Stomach (tissue), 9 donors: Measurements from ENCODE around the gene ECM1. TPM values are rescaled to one million over a fixed set of nuclear protein-coding genes. Genes with fewer than 3 reads are reported as not detected.

Experiments used
- DNase-seq, 2 donors: peaks; one replicate each; pipeline versions ENCODE4 v3.0.0 to v3.0.0-alpha.2; 2013 to 2019
- H3K27ac ChIP-seq, 5 donors: fragments of 200-600 bp in 4 of 5; sonication (generic) in 4 of 5; one replicate each; pipeline ENCODE4 v1.5.1; 2013 to 2019; ENCODE audit warnings: mild to moderate bottlenecking in 1 of 5, moderate library complexity in 1 of 5
- H3K27me3 ChIP-seq, 3 donors: fragments of 200-600 bp; sonication (generic); one replicate each; pipeline ENCODE4 v1.5.1; 2017 to 2019; ENCODE audit warnings: mixed run types in 1 of 3
- H3K36me3 ChIP-seq, 4 donors: fragments of 200-600 bp; sonication (generic); 1 replicate in 3 of 4; 2 replicates in 1 of 4; pipeline ENCODE4 v1.5.1; 2016 to 2019
- H3K4me1 ChIP-seq, 4 donors: fragments of 200-600 bp; sonication (generic); one replicate each; pipeline ENCODE4 v1.5.1; 2016 to 2019
- H3K4me3 ChIP-seq, 4 donors: fragments of 200-600 bp; sonication (generic) in 3 of 4; one replicate each; pipeline ENCODE4 v1.5.1; 2016 to 2019; ENCODE audit warnings: mild to moderate bottlenecking in 1 of 4
- H3K9me3 ChIP-seq, 4 donors: fragments of 200-600 bp; sonication (generic); one replicate each; pipeline ENCODE4 v1.5.1; 2016 to 2019
- CTCF ChIP-seq, 7 experiments: fragments of 450-650 bp in 4 of 7; fragments of 200-600 bp in 3 of 7; sonication (generic) in 3 of 7; IDR thresholded peaks; one replicate each; pipeline ENCODE4 v1.5.1; 2016 to 2019; ENCODE audit warnings: antibody characterized with exemption in 7 of 7, control low read depth in 2 of 7, mild to moderate bottlenecking in 1 of 7
- EP300 ChIP-seq: sonication (generic); formaldehyde crosslinking; IDR thresholded peaks from one replicate; pipeline ENCODE4 v1.6.1; 2017; ENCODE audit warnings: antibody characterized with exemption
- POLR2A ChIP-seq, 4 donors: fragments of 450-650 bp; IDR thresholded peaks; one replicate each; pipeline ENCODE4 v1.6.1; 2016; ENCODE audit warnings: antibody characterized with exemption in 4 of 4, control low read depth in 2 of 4, mild to moderate bottlenecking in 1 of 4, moderate library complexity in 1 of 4
- POLR2AphosphoS5 ChIP-seq, 3 donors: sonication (generic); formaldehyde crosslinking; IDR thresholded peaks; one replicate each; pipeline ENCODE4 v1.6.1; 2016; ENCODE audit warnings: antibody characterized with exemption in 3 of 3
- WGBS, 5 donors: extraction: QIAGEN DNeasy Blood & Tissue Kit in 3 of 5; methylation state at CpG; one replicate each; pipeline versions ENCODE4 v1.1.5 to v1.1.7; 2013 to 2018; 5-methylcytosine and 5-hydroxymethylcytosine counted together
- intact Hi-C: fragments of 100-400 bp; cut with DNase I; formaldehyde crosslinking; loops from one replicate; pipeline ENCODE4 v1.15.1; 2023; ENCODE audit warnings: low total_unique reads
- polyA plus RNA-seq, 3 donors: library from polyadenylated mRNA; stranded (reverse); fragments of 200-250 nt; gene quantifications; one replicate each; pipeline ENCODE4 v1.2.3, GENCODE V29; 2013
- total RNA-seq, 5 donors: library from RNA; depleted of rRNA; stranded (reverse); fragments of >200 nt; gene quantifications; one replicate each; pipeline versions ENCODE4 v1.1.0 to v1.2.3, GENCODE V29; 2014 to 2016
- donor health status: healthy with polysubstance abuse.
- donor health status: Bipolar disorder and iron deficiency.
- donor health status: healthy.

ECM1 gene
- total and polyA plus RNA-seq, 8 donors, result 1.7 to 345 (median 6.7) TPM

GRCh38 chr1:150554086-150554452 is 46.2 kb downstream of the ECM1 start:
- H3K9me3 ChIP-seq, result no peaks in the 10 kb centered on the region
- no peak for DNase-seq
- no peaks in the 10 kb centered on the region for H3K27me3 ChIP-seq
- H3K4me3 ChIP-seq, result no peak overlapping the region
- peak overlapping the region in 3 of 5 donors; percentile 83 to 93 (median 85) for H3K27ac ChIP-seq
- intact Hi-C loops, result loop anchor here (10.0 kb wide), 1 partner anchor 71 kb away; the partner anchor contains the start of gene ENSA
- WGBS, 5 donors, result 80 to 94% (median 87%) methylated on average over 7 to 8 of the region's 8 CpGs
- TF ChIP-seq POLR2AphosphoS5 (IDR thresholded peaks at IDR 0.05) (no peak), POLR2A (IDR thresholded peaks at IDR 0.05) (no peak), EP300 (no peak), CTCF (IDR thresholded peaks at IDR 0.05) (no peak)
- H3K4me1 ChIP-seq, result peaks cover 37 to 84% (median 59%) of the 10 kb centered on the region in 4 donors
- H3K36me3 ChIP-seq, result peaks cover 0 to 54% (median 35%) of the 10 kb centered on the region in 4 donors

GRCh38 chr1:150555198-150555970 is 47.5 kb downstream of the ECM1 start:
- no peaks in the 10 kb centered on the region for H3K9me3 ChIP-seq
- no peaks in the 10 kb centered on the region for H3K27me3 ChIP-seq
- TF ChIP-seq CTCF (IDR thresholded peaks at IDR 0.05) (no peak), EP300 (no peak), POLR2AphosphoS5 (IDR thresholded peaks at IDR 0.05) (peak in 1 of 3 donors; percentile 4), POLR2A (IDR thresholded peaks at IDR 0.05) (no peak)
- no peak overlapping the region for H3K4me3 ChIP-seq
- no peak overlapping the region for H3K27ac ChIP-seq
- H3K36me3 ChIP-seq, result peaks cover 0 to 54% (median 35%) of the 10 kb centered on the region in 4 donors
- no peak for DNase-seq
- intact Hi-C loops, result loop anchor here (10.0 kb wide), 1 partner anchor 69 kb away; the partner anchor contains the start of gene ENSA
- peaks cover 39 to 86% (median 62%) of the 10 kb centered on the region in 4 donors for H3K4me1 ChIP-seq
- 71 to 92% (median 89%) methylated on average over 14 to 19 of the region's 19 CpGs for WGBS, 5 donors

- no peak for TF ChIP-seq CTCF (IDR thresholded peaks at IDR 0.05)
- intact Hi-C loops, result loop anchor here (10.0 kb wide), 1 partner anchor 69 kb away; the partner anchor contains the start of gene ENSA
- 76 to 86% (median 80%) methylated on average over 23 to 26 of the region's 26 CpGs for WGBS, 5 donors
- DNase-seq, result no peak
- peak overlapping the region in 2 of 5 donors; percentile 23 to 29 for H3K27ac ChIP-seq
- H3K4me1 ChIP-seq, result peaks cover 40 to 83% (median 62%) of the 10 kb centered on the region in 4 donors
- no peaks in the 10 kb centered on the region for H3K27me3 ChIP-seq
- H3K36me3 ChIP-seq, result peaks cover 0 to 54% (median 35%) of the 10 kb centered on the region in 4 donors
- H3K9me3 ChIP-seq, result no peaks in the 10 kb centered on the region
- no peak overlapping the region for H3K4me3 ChIP-seq
Observed at GRCh38 chr1:150555971-150556865, 48.3 kb downstream of the ECM1 start.

- no peak for DNase-seq
- H3K27me3 ChIP-seq, result no peaks in the 10 kb centered on the region
- H3K4me3 ChIP-seq, result no peak overlapping the region
- intact Hi-C loops, result loop anchor here (10.0 kb wide), 1 partner anchor 68 kb away; the partner anchor contains the start of gene ENSA
- H3K36me3 ChIP-seq, result peaks cover 0 to 54% (median 35%) of the 10 kb centered on the region in 4 donors
- no peak for TF ChIP-seq POLR2A (IDR thresholded peaks at IDR 0.05)
- no peak for TF ChIP-seq EP300
- TF ChIP-seq CTCF (IDR thresholded peaks at IDR 0.05), result no peak
- no peak for TF ChIP-seq POLR2AphosphoS5 (IDR thresholded peaks at IDR 0.05)
- whole genome bisulfite sequencing, 5 donors, result 88 to 93% (median 93%) methylated on average over 19 to 26 of the region's 26 CpGs
- peaks cover 35 to 79% (median 57%) of the 10 kb centered on the region in 4 donors for H3K4me1 ChIP-seq
- H3K27ac ChIP-seq, result peak overlapping the region in 1 of 5 donors; percentile 29
- H3K9me3 ChIP-seq, result no peaks in the 10 kb centered on the region
Observed at GRCh38 chr1:150557065-150557600, 49.2 kb downstream of the ECM1 start.
